ENCODE measurements around the gene SMIM36. TPM values are rescaled to one million over a fixed set of nuclear protein-coding genes. Genes with fewer than 3 reads are reported as not detected.

Gene SMIM36
- total and polyA plus RNA-seq, 2 of the 8 experiments (the other 6 are each of a cell fraction or from before 2014, with no cell fraction given): not detected

DNA sequence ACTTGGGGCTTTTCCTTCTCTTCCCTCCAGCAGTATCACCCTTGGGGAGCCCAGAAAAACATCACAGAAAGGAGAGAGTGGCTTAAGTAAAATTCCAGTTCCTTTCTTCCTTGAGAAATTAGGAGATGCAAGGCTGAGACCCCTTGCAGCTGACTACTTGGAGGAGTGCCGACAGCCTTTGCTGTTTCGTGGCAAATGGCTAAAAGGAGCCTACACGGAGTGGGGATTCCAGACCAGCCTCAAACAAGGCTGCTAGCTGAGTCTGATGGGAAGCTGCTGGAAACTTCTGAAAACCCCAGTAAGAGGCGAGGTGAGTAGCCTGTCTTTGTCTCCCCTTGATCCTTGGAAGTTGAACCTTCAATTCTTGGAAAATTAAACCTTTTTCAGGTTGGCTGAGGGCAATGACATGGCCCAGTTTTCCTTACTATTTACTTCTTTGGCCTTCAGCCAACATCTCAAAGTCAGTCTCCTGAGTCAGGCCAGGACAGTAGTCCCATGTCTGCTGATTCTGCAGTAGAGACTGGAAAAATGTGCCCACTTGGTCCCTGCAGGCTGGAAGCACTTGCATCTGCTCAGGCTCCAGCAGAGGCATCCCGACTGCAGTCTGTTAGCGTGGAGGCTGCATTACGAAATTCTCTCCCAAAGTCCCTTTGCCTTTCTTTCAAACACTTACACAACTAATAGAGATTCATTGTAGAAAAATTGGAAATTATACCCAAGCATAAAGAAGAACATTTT, 23.4 kb downstream of the SMIM36 start:
- Histone ChIP-seq H3K4ac (replicated peaks; ENCODE audit: insufficient read length, low read depth, low read length) (no peak overlapping the region), H2BK15ac (ENCODE audit: low read length) (no peak overlapping the region), H2AK5ac (ENCODE audit: low read depth, low read length) (no peak overlapping the region), H3K79me2 (ENCODE audit: control insufficient read depth in 1 of 2, insufficient read depth in 2 of 2, low read length in 2 of 2) (no peaks in the 10 kb centered on the region), H4K5ac (ENCODE audit: insufficient read length, low read depth, low read length) (no peak overlapping the region), H3K14ac (ENCODE audit: insufficient read length) (no peak overlapping the region), H3K23ac (ENCODE audit: insufficient read length) (no peak overlapping the region), H3K9me3 (ENCODE audit: insufficient read depth in 2 of 2, low read depth in 1 of 2, low read length in 1 of 2) (no peaks in the 10 kb centered on the region), H3K9ac (replicated peaks in 1 of 4; ENCODE audit: extremely low read depth in 1 of 4, low read depth in 3 of 4, low read length in 3 of 4) (no peak overlapping the region; a peak in 1 of 7 replicates), H3K23me2 (ENCODE audit: low read depth, low read length) (no peaks in the 10 kb centered on the region), H2BK20ac (ENCODE audit: low read length) (no peak overlapping the region), H4K91ac (replicated peaks; ENCODE audit: insufficient read length, low read length) (no peak overlapping the region), H3K79me1 (ENCODE audit: low read depth, low read length) (no peaks in the 10 kb centered on the region), H3K4me3 (ENCODE audit: extremely low read depth in 1 of 4, insufficient read depth in 2 of 4, low read depth in 3 of 4, low read length in 4 of 4) (no peak overlapping the region), H2BK5ac (ENCODE audit: low read depth, low read length) (no peak overlapping the region; the same call in 1 of the 2 replicates), H3K4me2 (ENCODE audit: insufficient read depth in 1 of 2, low read depth in 2 of 2, low read length in 2 of 2) (no peak overlapping the region), H2BK120ac (replicated peaks; ENCODE audit: low read depth, low read length) (no peak overlapping the region), H3K27me3 (replicated peaks in 1 of 4; ENCODE audit: control insufficient read depth in 3 of 4, extremely low read depth in 1 of 4, insufficient read depth in 3 of 4, low read length in 3 of 4) (no peaks in the 10 kb centered on the region), H3K56ac (replicated peaks; ENCODE audit: insufficient read length, low read depth, low read length) (no peak overlapping the region), H2BK12ac (ENCODE audit: low read depth, low read length) (no peak overlapping the region), H2AFZ (ENCODE audit: low read length) (peak overlapping the region; percentile 76), H3K36me3 (ENCODE audit: control insufficient read depth in 2 of 4, insufficient read depth in 4 of 4, low read length in 3 of 4) (no peaks in the 10 kb centered on the region), H4K8ac (ENCODE audit: extremely low read depth, insufficient read depth, low read length) (no peak overlapping the region), H3K4me1 (replicated peaks in 1 of 4; ENCODE audit: control insufficient read depth in 3 of 4, insufficient read depth in 4 of 4, low read length in 3 of 4) (peaks cover 0 to 3% (median 0%) of the 10 kb centered on the region in 4 experiments; a peak in 1 of 7 replicates), H4K20me1 (replicated peaks in 1 of 2; ENCODE audit: control insufficient read depth in 1 of 2, insufficient read depth in 2 of 2, low read length in 2 of 2) (no peaks in the 10 kb centered on the region), H3K27ac (ENCODE audit: low read depth, low read length) (no peak overlapping the region), H3K18ac (ENCODE audit: extremely low read depth, low read length) (no peak overlapping the region)
- DNase-seq (ENCODE audit: low read depth in 1 of 2, low spot score in 2 of 2) (no peak), FAIRE-seq (no peak)
- ChIA-PET POLR2A (ENCODE audit: partially characterized antibody) (interaction anchor here (0.7 kb wide), 1 partner anchor 55 kb away, joined by 3 read pairs; no protein-coding TSS in a partner anchor), CTCF (ENCODE audit: partially characterized antibody) (no interaction called here)
- WGBS, 2 experiments (ENCODE audit: extremely low coverage in 1 of 2, insufficient coverage in 1 of 2, insufficient read length in 1 of 2, insufficient replicate concordance in 2 of 2, low coverage in 1 of 2, low lambda C conversion rate in 2 of 2, missing lambda C conversion rate in 1 of 2): 67% methylated on average over 7 of the region's 7 CpGs; no CpG with 5 or more reads in 1 of the 2 experiments
- TF ChIP-seq, protein P1, sequence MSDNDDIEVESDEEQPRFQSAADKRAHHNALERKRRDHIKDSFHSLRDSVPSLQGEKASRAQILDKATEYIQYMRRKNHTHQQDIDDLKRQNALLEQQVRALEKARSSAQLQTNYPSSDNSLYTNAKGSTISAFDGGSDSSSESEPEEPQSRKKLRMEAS (IDR thresholded peaks at IDR 0.05): no peak
- no peak for TF ChIP-seq TCF12 (IDR thresholded peaks at IDR 0.05; ENCODE audit: low read depth, low read length)
- TF ChIP-seq BCL11A (IDR thresholded peaks at IDR 0.05; ENCODE audit: low read depth in 2 of 2, low read length in 2 of 2): no peak
- TF ChIP-seq PHF8 (conservative IDR thresholded peaks at IDR 0.05; ENCODE audit: low read depth, low read length): no peak
- no peak for TF ChIP-seq TEAD4 (IDR thresholded peaks at IDR 0.05; ENCODE audit: low read depth, low read length)
- TF ChIP-seq YY1 (IDR thresholded peaks at IDR 0.05; ENCODE audit: low read depth, low read length): no peak
- TF ChIP-seq TAF7 (optimal IDR thresholded peaks at IDR 0.05; ENCODE audit: borderline replicate concordance, low read depth, low read length): no peak
- TF ChIP-seq HDAC6 (IDR thresholded peaks at IDR 0.05; ENCODE audit: low read depth, low read length): no peak
- TF ChIP-seq POLR2AphosphoS5 (IDR thresholded peaks at IDR 0.05; ENCODE audit: low read depth, low read length): no peak

Data from H1 (cell line).